H1 (cell line): ENCODE data around the gene WNT11. TPM values are rescaled to one million over a fixed set of nuclear protein-coding genes. Genes with fewer than 3 reads are reported as not detected.

Experiments
- CHD7 ChIP-seq: fragments of 300-600 bp; sonication (generic); IDR thresholded peaks from 2 replicates; pipeline ENCODE4 v1.7.1; 2012; ENCODE audit warnings: low read length, moderate library complexity, mild to moderate bottlenecking, inconsistent platforms; ENCODE audit not compliant: insufficient replicate concordance
- SIN3A ChIP-seq, 2 experiments: IDR thresholded peaks in 1 of 2; conservative IDR thresholded peaks in 1 of 2; 2 replicates each; pipeline ENCODE4 v1.6.1; 2011 to 2012; ENCODE audit warnings: low read length in 2 of 2, improper control_type of control experiment in 1 of 2, low read depth in 1 of 2, mild to moderate bottlenecking in 1 of 2
- TCF12 ChIP-seq: IDR thresholded peaks from 2 replicates; pipeline ENCODE4 v1.6.1; 2011; ENCODE audit warnings: low read depth, mild to moderate bottlenecking, low read length
- polyA plus RNA-seq, 7 experiments: library from polyadenylated mRNA; depleted of rRNA in 3 of 7; stranded (reverse) in 5 of 7; unstranded in 2 of 7; fragments of >200 nt in 5 of 7; fragments of 200-250 nt in 2 of 7; gene quantifications; 1 replicate in 5 of 7; 2 replicates in 1 of 7; 4 replicates in 1 of 7; pipeline versions ENCODE4 v1.2.1 to v1.2.3, GENCODE V29; 2011 to 2013; ENCODE audit warnings: missing spikeins in 2 of 7, mixed read lengths in 2 of 7
- total RNA-seq: library from RNA; stranded (reverse); fragmentation: NEBNext Ultra II Directional; extraction: Animal tissue kit (Norgen Biotek cat#: 25700); gene quantifications from 2 replicates; pipeline ENCODE4 v1.2.1, GENCODE V29; 2021

WNT11 gene
- total and polyA plus RNA-seq, 2 of the 8 experiments (the other 6 are each of a cell fraction or from before 2014, with no cell fraction given) = 0.11 to 0.45 TPM

- no peak for TF ChIP-seq CHD7
- no peak for TF ChIP-seq TCF12
- no peak for TF ChIP-seq SIN3A (conservative IDR thresholded peaks at IDR 0.05 in 1 of 2, IDR thresholded peaks at IDR 0.05 in 1 of 2; ENCODE audit: low read depth in 1 of 2, low read length in 2 of 2)
Observed at GRCh38 chr11:76159303-76159937, 46.9 kb downstream of the WNT11 start (continued).
